GM12878 (cell line): Measurements from ENCODE around the gene PARPBP.

ENCODE experiments used
- EZH2 ChIP-seq: IDR thresholded peaks from 2 replicates; pipeline ENCODE4 v1.6.1; 2012; ENCODE audit warnings: low read depth, mild to moderate bottlenecking, control low read depth, inconsistent platforms, low read length, borderline replicate concordance; ENCODE audit not compliant: control insufficient read depth
- POLR2A ChIP-seq: IDR thresholded peaks from 2 replicates; pipeline ENCODE4 v1.6.1; 2011; ENCODE audit warnings: low read depth, mild to moderate bottlenecking, low read length
- SUZ12 ChIP-seq: fragments of 200-600 bp; sonication (generic); IDR thresholded peaks from one replicate; pipeline ENCODE4 v1.6.1; 2018; ENCODE audit warnings: antibody characterized with exemption, mild to moderate bottlenecking; ENCODE audit not compliant: unreplicated experiment
- TF ChIP-seq, protein P1 (sequence below), 3 experiments: IDR thresholded peaks in 2 of 3; conservative IDR thresholded peaks in 1 of 3; 2 replicates each; pipeline ENCODE4 v1.5.1; 2011; ENCODE audit warnings: low read depth in 3 of 3, low read length in 3 of 3, mild to moderate bottlenecking in 3 of 3, control low read depth in 2 of 3, moderate library complexity in 2 of 3, inconsistent platforms in 1 of 3, mixed read lengths in 1 of 3; ENCODE audit not compliant: control insufficient read depth in 2 of 3, insufficient read depth in 1 of 3; ENCODE audit errors: extremely low read depth in 1 of 3
- TF ChIP-seq, protein P2 (sequence below): fragments of 450-650 bp; IDR thresholded peaks from 2 replicates; pipeline ENCODE4 v1.6.1; 2016; ENCODE audit warnings: mild to moderate bottlenecking, moderate library complexity, borderline replicate concordance
- TF ChIP-seq, protein P3 (sequence below): IDR thresholded peaks from 2 replicates; pipeline ENCODE4 v1.6.1; 2012; ENCODE audit warnings: low read depth, low read length, improper control_type of control experiment

DNA sequence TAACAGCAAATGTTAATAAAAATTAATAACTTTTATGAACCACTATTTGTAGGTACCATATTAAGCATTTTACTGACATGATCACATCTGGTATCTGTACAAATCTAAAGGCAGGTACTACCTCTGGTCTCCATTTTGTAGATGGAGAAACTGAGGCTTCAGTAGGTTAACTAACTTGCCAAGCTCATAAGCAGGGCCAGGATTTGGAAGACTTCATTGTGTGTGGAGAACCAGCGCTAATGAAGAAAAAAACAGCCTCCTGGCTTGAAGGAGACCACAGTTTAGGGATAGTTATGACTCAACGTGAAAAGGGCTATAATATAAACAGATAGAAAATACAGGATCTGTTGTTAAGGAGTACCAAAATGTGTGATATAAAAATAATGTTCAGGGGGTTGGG is 1.1 kb upstream of the PARPBP start:
- TF ChIP-seq, protein P1, sequence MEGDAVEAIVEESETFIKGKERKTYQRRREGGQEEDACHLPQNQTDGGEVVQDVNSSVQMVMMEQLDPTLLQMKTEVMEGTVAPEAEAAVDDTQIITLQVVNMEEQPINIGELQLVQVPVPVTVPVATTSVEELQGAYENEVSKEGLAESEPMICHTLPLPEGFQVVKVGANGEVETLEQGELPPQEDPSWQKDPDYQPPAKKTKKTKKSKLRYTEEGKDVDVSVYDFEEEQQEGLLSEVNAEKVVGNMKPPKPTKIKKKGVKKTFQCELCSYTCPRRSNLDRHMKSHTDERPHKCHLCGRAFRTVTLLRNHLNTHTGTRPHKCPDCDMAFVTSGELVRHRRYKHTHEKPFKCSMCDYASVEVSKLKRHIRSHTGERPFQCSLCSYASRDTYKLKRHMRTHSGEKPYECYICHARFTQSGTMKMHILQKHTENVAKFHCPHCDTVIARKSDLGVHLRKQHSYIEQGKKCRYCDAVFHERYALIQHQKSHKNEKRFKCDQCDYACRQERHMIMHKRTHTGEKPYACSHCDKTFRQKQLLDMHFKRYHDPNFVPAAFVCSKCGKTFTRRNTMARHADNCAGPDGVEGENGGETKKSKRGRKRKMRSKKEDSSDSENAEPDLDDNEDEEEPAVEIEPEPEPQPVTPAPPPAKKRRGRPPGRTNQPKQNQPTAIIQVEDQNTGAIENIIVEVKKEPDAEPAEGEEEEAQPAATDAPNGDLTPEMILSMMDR (IDR thresholded peaks at IDR 0.05 in 2 of 3, conservative IDR thresholded peaks at IDR 0.05 in 1 of 3; ENCODE audit: control insufficient read depth in 2 of 3, extremely low read depth in 1 of 3, insufficient read depth in 1 of 3, low read depth in 3 of 3, low read length in 3 of 3): no peak
- TF ChIP-seq, protein P2, sequence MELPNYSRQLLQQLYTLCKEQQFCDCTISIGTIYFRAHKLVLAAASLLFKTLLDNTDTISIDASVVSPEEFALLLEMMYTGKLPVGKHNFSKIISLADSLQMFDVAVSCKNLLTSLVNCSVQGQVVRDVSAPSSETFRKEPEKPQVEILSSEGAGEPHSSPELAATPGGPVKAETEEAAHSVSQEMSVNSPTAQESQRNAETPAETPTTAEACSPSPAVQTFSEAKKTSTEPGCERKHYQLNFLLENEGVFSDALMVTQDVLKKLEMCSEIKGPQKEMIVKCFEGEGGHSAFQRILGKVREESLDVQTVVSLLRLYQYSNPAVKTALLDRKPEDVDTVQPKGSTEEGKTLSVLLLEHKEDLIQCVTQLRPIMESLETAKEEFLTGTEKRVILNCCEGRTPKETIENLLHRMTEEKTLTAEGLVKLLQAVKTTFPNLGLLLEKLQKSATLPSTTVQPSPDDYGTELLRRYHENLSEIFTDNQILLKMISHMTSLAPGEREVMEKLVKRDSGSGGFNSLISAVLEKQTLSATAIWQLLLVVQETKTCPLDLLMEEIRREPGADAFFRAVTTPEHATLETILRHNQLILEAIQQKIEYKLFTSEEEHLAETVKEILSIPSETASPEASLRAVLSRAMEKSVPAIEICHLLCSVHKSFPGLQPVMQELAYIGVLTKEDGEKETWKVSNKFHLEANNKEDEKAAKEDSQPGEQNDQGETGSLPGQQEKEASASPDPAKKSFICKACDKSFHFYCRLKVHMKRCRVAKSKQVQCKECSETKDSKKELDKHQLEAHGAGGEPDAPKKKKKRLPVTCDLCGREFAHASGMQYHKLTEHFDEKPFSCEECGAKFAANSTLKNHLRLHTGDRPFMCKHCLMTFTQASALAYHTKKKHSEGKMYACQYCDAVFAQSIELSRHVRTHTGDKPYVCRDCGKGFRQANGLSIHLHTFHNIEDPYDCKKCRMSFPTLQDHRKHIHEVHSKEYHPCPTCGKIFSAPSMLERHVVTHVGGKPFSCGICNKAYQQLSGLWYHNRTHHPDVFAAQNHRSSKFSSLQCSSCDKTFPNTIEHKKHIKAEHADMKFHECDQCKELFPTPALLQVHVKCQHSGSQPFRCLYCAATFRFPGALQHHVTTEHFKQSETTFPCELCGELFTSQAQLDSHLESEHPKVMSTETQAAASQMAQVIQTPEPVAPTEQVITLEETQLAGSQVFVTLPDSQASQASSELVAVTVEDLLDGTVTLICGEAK: no peak
- no peak for TF ChIP-seq EZH2
- TF ChIP-seq POLR2A: no peak
- no peak for TF ChIP-seq SUZ12
- TF ChIP-seq, protein P3, sequence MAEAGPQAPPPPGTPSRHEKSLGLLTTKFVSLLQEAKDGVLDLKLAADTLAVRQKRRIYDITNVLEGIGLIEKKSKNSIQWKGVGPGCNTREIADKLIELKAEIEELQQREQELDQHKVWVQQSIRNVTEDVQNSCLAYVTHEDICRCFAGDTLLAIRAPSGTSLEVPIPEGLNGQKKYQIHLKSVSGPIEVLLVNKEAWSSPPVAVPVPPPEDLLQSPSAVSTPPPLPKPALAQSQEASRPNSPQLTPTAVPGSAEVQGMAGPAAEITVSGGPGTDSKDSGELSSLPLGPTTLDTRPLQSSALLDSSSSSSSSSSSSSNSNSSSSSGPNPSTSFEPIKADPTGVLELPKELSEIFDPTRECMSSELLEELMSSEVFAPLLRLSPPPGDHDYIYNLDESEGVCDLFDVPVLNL: no peak
